ENCODE results near the gene GADD45A.

GADD45A gene

GRCh38 chr1:67666636-67667035, 18.4 kb upstream of the GADD45A start:
- DNase-seq (ENCODE audit: low read depth in 2 of 3, low spot score in 1 of 3) = no peak

DNA sequence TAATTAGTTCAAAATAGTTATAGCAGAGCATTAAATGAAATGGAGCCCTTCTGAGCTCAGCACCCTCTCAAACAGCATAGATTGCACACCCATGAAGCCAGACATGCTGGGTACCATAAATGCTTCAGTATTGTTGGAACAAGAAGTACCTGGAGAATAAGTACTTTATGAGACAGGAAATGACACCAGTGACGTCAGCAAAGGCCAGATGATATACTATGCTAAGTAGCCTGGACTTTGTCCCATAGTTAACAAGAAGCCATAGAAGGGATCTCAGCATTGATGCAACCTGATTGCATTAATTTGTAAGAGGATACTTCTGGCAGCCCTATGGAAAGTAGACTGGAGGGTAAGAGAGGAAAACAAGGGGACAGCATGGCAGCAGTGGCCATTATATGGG, 16.3 kb upstream of the GADD45A start:
- no peak for DNase-seq (ENCODE audit: low read depth in 2 of 3, low spot score in 1 of 3)

DNA sequence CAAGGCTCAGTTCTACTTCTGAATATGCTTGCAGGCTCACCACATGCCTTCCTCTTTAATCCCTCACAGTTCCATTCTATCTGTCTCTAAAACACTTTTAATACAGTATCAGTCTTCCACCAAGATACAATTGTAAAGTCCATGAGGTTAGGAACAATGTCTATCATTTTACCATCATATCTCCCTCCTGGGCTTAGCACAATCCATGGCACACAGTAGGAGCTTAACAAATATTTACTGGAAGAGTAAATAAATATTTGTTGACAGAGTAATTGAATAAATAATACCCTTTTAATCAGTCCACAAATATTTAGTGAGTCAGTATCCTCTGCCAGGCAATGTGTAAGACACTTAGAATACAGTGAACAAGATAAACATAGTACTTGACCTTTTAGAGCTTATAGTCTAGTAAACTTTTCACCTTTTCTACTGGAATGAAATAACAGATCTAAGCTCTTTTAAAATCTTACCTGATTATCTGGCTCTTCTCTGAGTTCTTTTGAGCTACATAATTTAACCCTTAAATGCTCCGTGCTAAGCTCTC, 12.7 kb upstream of the GADD45A start:
- DNase-seq (ENCODE audit: low read depth in 2 of 3, low spot score in 1 of 3) = no peak

DNA sequence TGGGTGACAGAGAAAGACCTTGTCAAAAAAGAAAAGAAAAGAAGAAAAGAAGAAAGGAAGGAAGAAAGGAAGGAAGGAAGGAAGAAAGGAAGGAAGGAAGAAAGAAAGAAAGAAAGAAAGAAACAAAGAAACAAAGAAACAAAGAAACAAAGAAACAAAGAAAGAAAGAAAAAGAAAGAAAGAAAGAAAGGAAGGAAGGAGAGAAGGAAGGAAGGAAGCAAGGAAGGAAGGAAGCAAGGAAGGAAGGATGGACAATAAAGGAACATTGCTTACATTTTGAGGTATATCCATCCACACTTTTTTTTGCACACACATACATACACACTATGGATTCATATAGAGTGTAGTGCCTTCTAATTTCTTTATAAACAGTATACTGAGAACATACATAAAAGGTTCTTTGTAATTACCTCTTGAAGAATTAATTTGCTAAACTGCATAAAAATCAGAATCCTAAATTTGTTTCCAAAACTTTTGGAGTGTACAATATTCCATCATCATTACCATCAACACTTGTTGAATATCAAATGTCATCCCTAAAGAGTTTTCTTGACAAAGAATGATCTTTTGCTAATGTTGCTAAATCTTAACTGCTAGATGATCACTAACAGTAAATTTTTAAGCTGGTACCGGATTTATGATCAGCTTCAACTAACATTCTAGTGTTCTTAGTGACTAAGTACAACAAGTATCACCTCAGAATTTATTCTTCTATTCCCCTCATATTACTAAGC, 11.4 kb upstream of the GADD45A start:
- no peak for DNase-seq (ENCODE audit: low read depth in 2 of 3, low spot score in 1 of 3)

DNA sequence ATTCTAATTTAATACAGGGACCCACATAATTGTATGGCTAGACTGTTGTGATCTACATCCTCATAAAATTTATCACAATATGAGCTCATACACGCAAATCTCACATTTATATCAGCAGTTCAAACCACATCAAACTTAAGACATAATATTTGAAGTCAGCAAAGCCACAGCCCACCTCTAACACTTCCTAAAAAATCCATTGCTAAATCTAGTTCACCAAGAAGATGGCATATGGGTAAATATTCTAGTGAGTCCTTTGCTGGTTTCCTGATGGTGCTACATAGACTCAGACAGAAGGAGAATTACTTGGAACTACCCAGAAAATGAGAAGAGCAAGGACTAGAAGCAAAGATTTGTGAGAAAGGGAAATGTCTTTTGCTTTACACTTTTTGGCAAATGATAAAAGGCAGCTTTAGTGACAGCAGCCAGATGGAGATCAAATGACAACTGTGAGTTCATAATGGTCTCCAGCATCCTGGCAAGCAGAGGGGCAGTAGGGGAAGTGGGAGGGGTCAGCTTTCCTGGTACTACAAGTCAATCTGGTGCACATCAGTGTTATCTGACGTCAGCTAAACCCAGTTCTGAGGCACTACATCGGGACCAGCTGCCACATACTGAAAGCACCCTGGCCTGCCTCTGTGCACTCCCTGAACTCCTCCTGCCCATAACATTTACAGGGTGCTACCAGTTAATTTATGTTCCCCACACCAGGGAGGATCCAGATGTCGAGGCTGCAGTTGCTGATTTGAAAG, 10.6 kb upstream of the GADD45A start:
- peak in 2 of 3 donors; percentile 8 to 11 for DNase-seq (ENCODE audit: low read depth in 2 of 3, low spot score in 1 of 3)

GRCh38 chr1:67675800-67676199, 9.2 kb upstream of the GADD45A start:
- DNase-seq (ENCODE audit: low read depth in 2 of 3, low spot score in 1 of 3) = no peak

DNA sequence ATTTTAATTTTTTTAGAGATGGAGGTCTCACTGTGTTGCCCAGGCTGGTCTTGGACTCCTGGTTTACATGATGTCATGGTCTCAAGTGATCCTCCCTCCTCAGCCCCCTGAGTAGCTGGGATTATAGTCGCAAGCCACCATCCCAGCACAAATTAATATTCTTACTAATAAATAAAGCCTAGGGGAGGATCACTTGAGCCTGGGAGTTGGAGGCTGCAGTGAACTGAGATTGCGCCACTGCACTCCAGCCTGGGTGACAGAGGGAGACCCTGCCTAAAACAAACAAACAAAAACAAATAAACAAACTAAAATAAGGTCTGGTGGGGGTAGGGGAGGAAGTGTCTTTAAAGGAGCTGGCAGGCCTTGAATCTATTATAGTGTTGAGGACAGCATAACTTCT, 8.7 kb upstream of the GADD45A start:
- no peak for DNase-seq (ENCODE audit: low read depth in 2 of 3, low spot score in 1 of 3)

- DNase-seq (ENCODE audit: low read depth in 2 of 3, low spot score in 1 of 3) = no peak
Observed at GRCh38 chr1:67676946-67677345, 8.1 kb upstream of the GADD45A start.

DNA sequence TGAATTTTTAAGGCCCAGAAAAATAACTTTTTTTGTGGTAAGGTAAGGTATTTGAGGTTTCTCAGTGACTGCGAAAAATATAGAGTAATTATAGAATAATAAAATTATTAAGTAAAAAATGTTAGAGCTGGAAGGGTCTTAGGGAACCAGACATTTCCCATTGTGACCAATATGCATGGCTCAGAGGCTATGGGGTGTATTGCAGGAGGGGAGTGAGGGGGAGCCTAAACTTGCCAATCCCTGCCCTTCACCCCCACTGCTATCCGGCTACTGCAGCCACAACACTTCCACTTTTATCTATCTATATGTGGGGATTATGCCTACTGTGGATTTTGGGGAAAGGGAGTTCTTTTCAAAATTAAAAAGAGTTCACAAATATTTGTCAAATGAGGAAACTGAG, 7.6 kb upstream of the GADD45A start:
- no peak for DNase-seq (ENCODE audit: low read depth in 2 of 3, low spot score in 1 of 3)

- no peak for DNase-seq (ENCODE audit: low read depth in 2 of 3, low spot score in 1 of 3)
Observed at GRCh38 chr1:67677930-67678329, 7.1 kb upstream of the GADD45A start.

GRCh38 chr1:67679691-67680090, 5.3 kb upstream of the GADD45A start:
- DNase-seq (ENCODE audit: low read depth in 2 of 3, low spot score in 1 of 3) = no peak

GRCh38 chr1:67680486-67680885, 4.5 kb upstream of the GADD45A start:
- no peak for DNase-seq (ENCODE audit: low read depth in 2 of 3, low spot score in 1 of 3)

DNA sequence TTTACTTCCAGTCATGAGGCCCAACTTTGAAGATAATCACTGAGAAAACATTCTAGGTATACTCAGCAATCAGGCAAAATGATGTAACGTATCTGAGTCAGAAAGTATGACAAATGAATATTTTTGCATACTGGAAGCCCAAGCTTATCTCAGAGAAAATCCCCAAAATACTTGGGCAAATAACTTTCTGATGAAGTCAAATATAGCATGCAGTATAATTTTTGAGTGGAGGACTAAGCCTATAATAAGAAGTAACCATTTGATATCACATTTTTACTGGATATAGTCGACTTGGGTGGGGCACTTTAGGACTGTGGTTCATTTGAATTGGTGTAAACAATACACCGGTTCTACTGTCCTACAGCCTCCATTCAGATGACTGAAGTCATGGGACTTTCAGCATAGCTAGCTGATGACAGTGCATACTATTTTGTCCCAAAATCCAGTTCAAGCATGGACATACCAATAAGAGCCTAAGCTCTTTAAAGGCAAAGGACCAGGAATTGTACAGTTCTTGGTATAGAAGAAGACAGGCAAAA, 2.3 kb upstream of the GADD45A start:
- DNase-seq (ENCODE audit: low read depth in 2 of 3, low spot score in 1 of 3) = no peak

DNA sequence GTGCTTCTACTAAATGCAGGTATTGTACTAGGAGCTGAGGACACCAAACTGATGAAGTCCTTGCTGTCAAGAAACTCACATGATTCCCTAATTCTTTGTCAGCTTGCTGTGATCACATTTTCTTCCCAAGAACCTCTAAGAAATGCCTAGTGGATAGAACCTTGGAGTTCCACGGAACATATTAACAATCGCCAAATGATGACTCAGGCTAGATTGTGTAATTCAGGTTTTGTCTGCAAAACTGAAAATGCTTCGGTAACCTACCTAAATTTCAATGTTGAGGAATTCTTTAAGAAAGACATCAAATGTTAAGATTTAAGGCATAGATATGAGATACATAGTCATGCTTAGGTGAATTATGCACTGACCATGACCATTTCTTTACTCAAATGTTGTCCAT, 1.7 kb upstream of the GADD45A start:
- no peak for DNase-seq (ENCODE audit: low read depth in 2 of 3, low spot score in 1 of 3)

- DNase-seq (ENCODE audit: low read depth in 2 of 3, low spot score in 1 of 3) = peak in 2 of 3 donors; percentile 44 to 50
Observed at GRCh38 chr1:67683766-67684525, 1.1 kb upstream of the GADD45A start.

- no peak for DNase-seq (ENCODE audit: low read depth in 2 of 3, low spot score in 1 of 3)
Observed at GRCh38 chr1:67684526-67685066, 405 bp upstream of the GADD45A start.

DNA sequence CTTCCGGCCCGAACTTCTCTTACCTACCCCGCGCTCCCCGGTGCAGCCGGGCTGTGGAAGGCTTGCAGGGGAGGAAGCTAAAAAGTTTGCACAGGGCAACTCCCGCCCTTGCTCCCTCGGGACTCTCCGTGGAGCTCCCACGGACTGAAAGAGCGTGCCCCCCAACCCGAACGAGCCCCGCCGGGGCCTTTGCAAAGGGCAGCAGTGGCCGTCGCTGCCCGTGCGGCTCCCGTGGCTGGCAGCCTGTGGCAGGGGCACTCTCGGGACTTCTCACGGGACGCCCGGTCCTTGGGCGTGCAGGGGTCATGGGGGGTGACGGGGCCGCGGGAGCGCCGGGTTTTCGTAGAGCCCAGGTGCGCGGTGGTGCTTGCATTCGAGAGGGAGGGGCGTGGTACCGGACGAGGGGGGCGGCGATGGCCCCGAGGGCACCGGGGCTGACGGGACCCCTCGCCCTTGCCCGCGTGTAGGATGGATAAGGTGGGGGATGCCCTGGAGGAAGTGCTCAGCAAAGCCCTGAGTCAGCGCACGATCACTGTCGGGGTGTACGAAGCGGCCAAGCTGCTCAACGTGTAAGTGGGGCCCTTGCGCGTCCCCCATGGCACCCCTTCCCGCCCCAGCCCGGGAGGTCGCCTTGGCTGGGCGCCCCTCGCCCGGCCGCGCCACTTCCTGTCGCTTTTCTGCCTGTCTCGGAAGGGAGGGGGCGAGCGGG, 711 bp downstream of the GADD45A start:
- DNase-seq (ENCODE audit: low read depth in 2 of 3, low spot score in 1 of 3) = peak in 2 of 3 donors; percentile 38 to 42

DNA sequence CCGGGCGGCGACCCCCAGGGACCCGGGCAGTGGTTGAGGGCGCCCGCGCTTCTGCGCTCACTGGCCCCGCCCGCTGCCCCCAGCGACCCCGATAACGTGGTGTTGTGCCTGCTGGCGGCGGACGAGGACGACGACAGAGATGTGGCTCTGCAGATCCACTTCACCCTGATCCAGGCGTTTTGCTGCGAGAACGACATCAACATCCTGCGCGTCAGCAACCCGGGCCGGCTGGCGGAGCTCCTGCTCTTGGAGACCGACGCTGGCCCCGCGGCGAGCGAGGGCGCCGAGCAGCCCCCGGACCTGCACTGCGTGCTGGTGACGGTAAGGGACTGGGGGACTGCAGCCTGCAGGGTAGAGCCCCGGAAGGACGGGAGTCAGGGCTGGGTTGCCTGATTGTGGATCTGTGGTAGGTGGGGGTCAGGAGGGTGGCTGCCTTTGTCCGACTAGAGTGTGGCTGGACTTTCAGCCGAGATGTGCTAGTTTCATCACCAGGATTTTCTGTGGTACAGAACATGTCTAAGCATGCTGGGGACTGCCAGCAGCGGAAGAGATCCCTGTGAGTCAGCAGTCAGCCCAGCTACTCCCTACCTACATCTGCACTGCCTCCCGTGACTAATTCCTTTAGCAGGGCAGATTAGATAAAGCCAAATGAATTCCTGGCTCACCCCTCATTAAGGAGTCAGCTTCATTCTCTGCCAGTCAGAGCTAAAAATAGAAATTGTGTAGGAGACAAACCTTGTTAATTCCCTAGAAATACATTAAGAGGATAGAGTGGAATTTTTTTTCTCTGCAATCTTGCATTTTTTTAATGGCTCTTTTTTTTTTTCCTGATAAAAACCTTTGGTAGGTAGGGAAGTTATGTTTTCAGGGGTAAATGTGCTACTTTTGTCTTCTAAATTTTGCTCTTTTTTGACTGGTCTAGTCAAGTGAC, 1.5 kb downstream of the GADD45A start:
- peak in 2 of 3 donors; percentile 23 to 50 for DNase-seq (ENCODE audit: low read depth in 2 of 3, low spot score in 1 of 3)

GRCh38 chr1:67687198-67687545, 2.2 kb downstream of the GADD45A start:
- DNase-seq (ENCODE audit: low read depth in 2 of 3, low spot score in 1 of 3) = no peak

Measured in stimulated activated CD4-positive, alpha-beta T cell treated with anti-CD3 and anti-CD28 coated beads, Interleukin-12 subunit alpha, Interleukin-12 subunit beta, amount 100 ng/mL, for 48 hours (primary cell).